Activated naive CD4-positive, alpha-beta T cell (primary cell): ENCODE measurements around the gene SDK1.

Experiments used
- DNase-seq, 4 experiments: peaks; one replicate each; lab custom pipeline; 2025; lab: John Stamatoyannopoulos, UW

Gene SDK1

GRCh38 chr7:4158441-4159153 is 857.5 kb downstream of the SDK1 start:
- DNase-seq: no peak

- no peak for DNase-seq
Measured at GRCh38 chr7:4159154-4159501, 858.1 kb downstream of the SDK1 start.

GRCh38 chr7:4159761-4160554 is 858.9 kb downstream of the SDK1 start:
- DNase-seq: no peak

DNA sequence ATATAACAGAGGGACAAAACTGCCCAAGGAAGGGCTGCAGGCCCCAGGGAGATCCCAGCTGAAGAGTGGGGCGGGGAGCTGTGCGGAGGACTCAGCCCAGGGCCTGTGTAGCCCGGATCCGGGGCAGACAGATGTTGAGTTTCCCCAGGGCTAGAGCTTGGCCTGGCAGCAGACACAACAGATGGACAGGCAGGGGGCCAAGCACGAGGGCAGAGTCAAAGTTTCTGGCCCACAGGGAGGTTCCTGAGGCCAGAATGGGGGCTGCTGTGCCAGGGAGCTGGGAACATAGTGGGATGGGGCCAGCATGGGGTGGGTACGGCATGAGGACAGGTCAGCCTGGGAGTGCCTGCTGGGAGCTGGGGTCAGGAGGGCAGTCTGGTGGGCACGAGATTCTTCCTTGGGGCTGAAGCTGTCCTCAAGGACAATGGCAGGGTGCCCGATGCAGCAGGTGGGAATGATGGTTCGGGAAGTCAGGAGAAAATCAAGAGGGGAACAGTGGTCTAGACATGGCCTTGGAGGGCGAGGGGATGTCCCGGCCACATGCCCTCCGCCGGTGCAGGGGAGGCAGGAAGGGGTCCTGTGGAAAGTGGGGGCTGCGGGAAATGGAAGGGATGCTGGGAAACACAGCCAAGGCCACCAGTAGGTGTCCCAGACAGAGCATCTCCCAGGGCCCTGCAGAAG is 862.0 kb downstream of the SDK1 start:
- DNase-seq: no peak

DNA sequence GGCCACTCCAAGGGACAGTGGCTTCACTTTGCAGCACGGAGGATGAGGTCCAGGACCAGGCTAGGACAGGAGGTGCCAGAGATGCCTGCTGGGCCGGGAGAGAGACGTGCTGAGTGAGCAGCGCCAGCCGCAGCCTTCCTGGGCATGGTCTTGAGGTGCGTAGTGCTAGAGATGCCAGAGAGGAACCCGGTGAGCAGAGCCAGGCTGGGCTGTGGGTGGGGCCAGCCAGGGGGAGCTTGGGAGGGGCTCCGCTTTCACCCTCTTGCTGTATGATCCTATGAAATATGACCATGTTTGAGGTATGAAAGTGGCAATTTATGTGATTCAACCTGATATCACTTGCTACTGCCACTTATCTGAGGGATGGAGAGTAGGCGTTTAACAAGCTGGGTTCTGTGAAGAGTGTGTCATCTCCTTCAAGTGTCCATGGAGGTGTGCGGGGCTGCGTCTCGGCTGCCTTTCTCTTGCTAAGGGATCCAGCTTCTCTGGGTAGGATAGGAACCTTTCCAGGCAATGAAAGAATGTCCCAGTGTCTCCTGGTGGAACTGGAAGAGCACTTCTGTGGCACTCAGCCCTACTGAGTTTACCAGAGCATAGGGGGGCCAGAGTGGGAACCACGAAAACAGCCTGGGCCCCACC is 862.6 kb downstream of the SDK1 start:
- no peak for DNase-seq

DNA sequence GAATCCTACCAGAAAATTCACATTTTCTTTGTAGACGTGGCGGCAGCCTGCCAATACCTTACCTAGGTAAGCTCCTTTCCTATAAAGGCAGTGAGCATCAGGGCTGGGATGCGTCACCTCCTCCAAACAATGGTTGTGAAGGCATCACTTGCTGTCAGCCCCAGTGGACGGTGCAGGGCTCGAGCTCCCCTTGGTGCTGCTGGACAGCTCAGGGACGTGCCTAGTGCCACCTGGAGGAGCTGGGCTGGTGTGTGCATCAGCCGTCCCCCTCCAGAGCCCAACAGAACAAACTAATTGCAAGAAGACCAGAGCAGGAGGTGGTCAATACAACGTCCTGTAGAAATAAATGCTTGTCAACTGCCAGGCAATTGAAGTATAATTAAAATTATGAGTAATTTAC is 863.5 kb downstream of the SDK1 start:
- no peak for DNase-seq

- DNase-seq: no peak
Measured at GRCh38 chr7:4166340-4166739, 865.3 kb downstream of the SDK1 start.

DNA sequence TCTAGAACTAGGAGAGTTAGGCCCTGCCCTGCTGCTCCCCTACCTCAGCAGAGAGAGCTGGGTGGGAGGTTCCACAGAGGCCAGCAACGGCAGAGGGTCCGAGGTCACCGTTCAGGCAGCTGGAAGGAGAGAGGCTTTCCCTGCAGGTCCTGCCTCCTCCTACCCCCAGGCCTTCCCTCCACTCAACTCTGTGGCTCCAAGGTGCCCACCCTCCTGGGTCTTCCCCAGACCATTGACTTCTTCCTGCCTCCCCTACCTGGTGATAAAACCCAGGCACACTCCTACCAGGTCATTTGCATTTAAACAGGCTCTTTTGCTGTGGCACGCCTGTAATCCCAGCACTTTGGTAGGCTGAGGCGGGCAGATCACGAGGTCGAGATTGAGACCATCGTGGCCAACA is 865.8 kb downstream of the SDK1 start:
- DNase-seq: no peak

GRCh38 chr7:4167385-4167910 is 866.4 kb downstream of the SDK1 start:
- DNase-seq: no peak

- DNase-seq: no peak
Measured at GRCh38 chr7:4168041-4168440, 867.0 kb downstream of the SDK1 start.

DNA sequence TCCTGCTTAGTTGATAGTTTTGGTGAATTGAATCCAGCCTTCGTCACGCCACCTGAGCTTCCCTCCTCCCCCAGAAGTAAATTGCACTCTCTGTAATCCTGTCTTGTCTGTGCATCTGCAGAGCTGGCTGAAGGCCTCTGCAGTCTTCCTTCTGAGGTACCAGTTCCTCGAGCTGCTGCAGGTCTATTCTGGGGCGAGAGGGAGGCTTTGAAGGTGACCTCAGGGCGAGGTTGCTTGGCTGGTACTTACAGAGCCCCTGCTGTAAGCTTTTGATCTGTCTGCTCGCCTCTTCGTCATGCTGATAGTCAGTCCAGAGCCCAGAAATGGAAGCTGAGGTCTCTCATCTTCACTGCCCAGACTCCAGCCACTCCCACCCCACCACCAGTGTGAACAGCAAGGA is 867.5 kb downstream of the SDK1 start:
- DNase-seq: no peak

GRCh38 chr7:4169455-4169854 is 868.4 kb downstream of the SDK1 start:
- no peak for DNase-seq

GRCh38 chr7:4170997-4171786 is 870.1 kb downstream of the SDK1 start:
- DNase-seq: no peak

GRCh38 chr7:4172883-4173282 is 871.8 kb downstream of the SDK1 start:
- DNase-seq: no peak

DNA sequence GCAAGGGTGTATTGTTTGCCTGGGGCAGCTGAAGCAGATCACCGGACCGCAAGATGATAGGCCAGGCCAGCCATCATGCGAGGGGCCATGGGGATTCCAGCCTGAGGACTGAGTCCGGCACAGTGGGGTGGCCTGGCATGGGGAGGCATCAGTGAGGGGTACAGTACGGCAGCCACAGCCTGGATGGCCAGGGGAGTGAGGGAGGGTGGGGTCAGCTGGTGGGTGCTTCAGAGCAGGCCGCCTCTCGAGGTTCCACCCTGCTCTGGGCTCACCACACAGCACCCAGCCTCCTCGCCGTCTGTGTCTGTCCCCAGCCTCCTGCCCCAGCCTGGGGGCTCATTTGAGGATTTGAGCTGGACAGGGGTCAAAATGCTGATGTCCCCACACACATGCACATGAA is 872.6 kb downstream of the SDK1 start:
- DNase-seq: no peak

DNA sequence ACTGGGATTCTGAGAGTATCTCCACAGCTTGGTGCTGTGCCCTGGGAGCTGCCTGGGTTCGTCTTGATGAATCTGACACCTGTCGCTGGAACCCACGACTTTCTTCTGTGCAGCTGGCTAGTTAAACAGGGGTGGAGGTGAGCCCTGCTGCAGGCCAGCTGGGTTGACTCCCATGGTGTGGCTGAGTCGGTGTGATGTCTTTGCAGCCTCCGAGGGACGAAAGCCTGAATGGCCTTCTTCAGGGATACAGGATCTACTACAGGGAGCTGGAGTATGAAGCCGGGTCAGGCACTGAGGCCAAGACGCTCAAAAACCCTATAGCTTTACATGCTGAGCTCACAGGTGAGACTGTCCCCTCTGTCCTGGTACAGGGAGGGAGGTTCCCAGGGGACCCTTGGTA is 873.0 kb downstream of the SDK1 start:
- no peak for DNase-seq

DNA sequence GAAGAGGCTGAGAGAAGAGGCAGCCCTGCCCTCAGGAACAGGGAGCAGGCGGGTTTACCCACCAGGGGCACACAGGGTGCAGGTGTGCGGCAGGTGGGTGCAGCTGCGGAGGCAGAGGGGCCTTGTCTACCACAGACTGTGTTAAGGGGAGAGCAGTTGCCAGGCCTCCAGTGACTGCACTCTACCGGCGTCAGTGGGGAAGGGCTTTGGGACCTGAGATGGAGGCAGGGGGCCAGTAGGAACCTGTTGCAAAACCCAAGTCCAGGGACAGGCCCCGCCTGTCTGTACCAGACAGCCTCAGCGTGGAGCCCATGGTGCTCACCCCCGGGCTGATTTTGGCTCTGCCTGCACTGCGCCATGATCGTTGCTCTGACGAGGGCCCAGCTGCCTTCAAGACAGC is 873.4 kb downstream of the SDK1 start:
- no peak for DNase-seq

DNA sequence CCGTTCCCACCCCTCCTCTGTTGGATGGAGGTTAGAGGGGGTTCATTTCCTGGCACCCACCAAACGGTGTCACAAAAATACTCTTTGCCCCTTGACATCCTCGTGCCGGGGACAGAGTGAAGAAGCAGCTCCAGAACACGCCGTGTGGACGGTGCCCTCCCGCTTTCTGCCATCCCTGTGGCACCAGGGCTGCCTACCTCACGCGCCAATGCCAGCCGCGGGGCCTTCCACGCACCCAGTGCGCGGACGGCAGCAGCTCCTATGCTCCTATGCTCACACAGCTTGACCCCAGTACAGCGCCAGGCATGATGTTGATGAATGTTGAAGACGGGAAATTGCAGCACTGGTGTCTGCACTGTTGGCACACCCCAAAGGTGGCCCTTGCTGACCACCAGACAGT is 873.8 kb downstream of the SDK1 start:
- no peak for DNase-seq

GRCh38 chr7:4175346-4175973 is 874.4 kb downstream of the SDK1 start:
- DNase-seq: no peak

DNA sequence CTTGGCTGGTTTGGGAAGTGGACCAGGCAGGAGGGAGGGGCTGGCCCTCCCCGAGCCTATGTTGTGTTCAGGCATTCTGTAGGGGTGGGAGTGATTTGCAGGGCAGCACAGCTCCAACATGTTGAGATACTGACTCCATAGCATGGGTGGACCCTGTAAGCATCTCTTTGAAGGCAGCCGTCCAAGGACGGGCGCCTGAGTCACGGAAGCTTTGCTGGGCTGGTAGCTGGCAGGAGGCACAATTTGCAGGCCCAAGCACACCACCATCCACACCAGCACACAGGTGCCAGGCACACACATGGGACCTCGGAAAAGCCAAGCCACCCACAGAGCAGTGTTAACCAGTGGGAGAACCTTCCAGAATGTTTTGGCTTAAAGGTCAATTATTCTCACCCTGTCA is 875.9 kb downstream of the SDK1 start:
- DNase-seq: no peak

DNA sequence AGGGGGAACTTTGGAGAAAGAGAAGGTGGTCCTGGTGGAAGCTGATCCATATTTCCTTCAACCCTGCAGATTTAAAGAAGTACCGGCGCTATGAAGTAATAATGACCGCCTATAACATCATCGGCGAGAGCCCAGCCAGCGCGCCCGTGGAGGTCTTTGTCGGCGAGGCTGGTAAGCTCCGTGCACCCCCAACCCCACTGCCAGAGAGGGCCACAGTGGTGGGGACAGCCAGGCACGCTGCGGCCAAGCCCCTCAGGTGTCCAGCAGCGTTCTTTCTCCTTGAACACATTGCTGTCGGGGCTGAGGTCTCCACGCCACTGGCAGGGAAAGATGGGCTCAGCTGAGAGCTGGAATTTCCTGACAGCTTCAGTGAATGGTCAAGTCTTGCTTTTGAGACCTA is 877.4 kb downstream of the SDK1 start:
- DNase-seq: no peak
